Peyer's patch (tissue), 4 donors: ENCODE data around the gene PINK1.
"Not testable (repeated sequence)": the region's sequence is repeated elsewhere in the genome, so short reads cannot be mapped to it uniquely, and the experiment has no call there.

Experiments
- CTCF ChIP-seq, 6 experiments: fragments of 450-650 bp in 4 of 6; fragments of 200-600 bp in 2 of 6; sonication (generic) in 1 of 6; IDR thresholded peaks; one replicate each; pipeline ENCODE4 v1.5.1; 2017 to 2019; ENCODE audit warnings: antibody characterized with exemption in 6 of 6, mild to moderate bottlenecking in 3 of 6, moderate library complexity in 1 of 6
- POLR2A ChIP-seq, 2 donors: fragments of 450-650 bp; IDR thresholded peaks; one replicate each; pipeline ENCODE4 v1.5.1; 2017; ENCODE audit warnings: antibody characterized with exemption in 2 of 2, mild to moderate bottlenecking in 2 of 2, moderate library complexity in 2 of 2

GRCh38 chr1:20606801-20607570, 26.3 kb upstream of the PINK1 start:
- TF ChIP-seq POLR2A, CTCF (IDR thresholded peaks at IDR 0.05): not testable (repeated sequence)
